NCI-H2196 (cell line): ENCODE data around the gene RBBP8.
A peak's percentile ranks its signal among the peaks of the same experiment; 100 is the strongest.
"Not testable (repeated sequence)": the region's sequence is repeated elsewhere in the genome, so short reads cannot be mapped to it uniquely, and the experiment has no call there.

Experiments used
- DNase-seq: peaks from one replicate; lab custom pipeline; 2025; ENCODE audit not compliant: unreplicated experiment; lab: John Stamatoyannopoulos, UW

RBBP8 gene

GRCh38 chr18:22933206-22933965 is at the start of gene RBBP8:
Gene RBBP8 (plus strand): TSS chr18:22933328. CDS start chr18:22936852, 3,524 bp downstream.
- DNase-seq = peak; percentile 92

- no peak for DNase-seq
These were observed 49.3 kb upstream of the RBBP8 start for GRCh38 chr18:22883827-22884226.

GRCh38 chr18:22885694-22886093 is 47.4 kb upstream of the RBBP8 start:
- DNase-seq = not testable (repeated sequence)

- DNase-seq = no peak
These were observed 33.7 kb upstream of the RBBP8 start for GRCh38 chr18:22899421-22899820.

GRCh38 chr18:22900558-22901238 is 32.4 kb upstream of the RBBP8 start:
- peak; percentile 55 for DNase-seq

- no peak for DNase-seq
These were observed 31.0 kb upstream of the RBBP8 start for GRCh38 chr18:22902093-22902492.

GRCh38 chr18:22903248-22903647 is 29.9 kb upstream of the RBBP8 start:
- not testable (repeated sequence) for DNase-seq

GRCh38 chr18:22912149-22912548 is 21.0 kb upstream of the RBBP8 start:
- DNase-seq = no peak

GRCh38 chr18:22912835-22913234 is 20.3 kb upstream of the RBBP8 start:
- DNase-seq = no peak

- peak; percentile 89 for DNase-seq
These were observed 19.3 kb upstream of the RBBP8 start for GRCh38 chr18:22913861-22914260.

- no peak for DNase-seq
These were observed 18.5 kb upstream of the RBBP8 start for GRCh38 chr18:22914633-22915032.

GRCh38 chr18:22915337-22915736 is 17.8 kb upstream of the RBBP8 start:
- DNase-seq = no peak

GRCh38 chr18:22921772-22922171 is 11.4 kb upstream of the RBBP8 start:
- DNase-seq = no peak

- DNase-seq = no peak
These were observed 8.5 kb upstream of the RBBP8 start for GRCh38 chr18:22924589-22924988.

- no peak for DNase-seq
These were observed 6.7 kb upstream of the RBBP8 start for GRCh38 chr18:22926454-22926853.

- no peak for DNase-seq
These were observed 4.8 kb upstream of the RBBP8 start for GRCh38 chr18:22928339-22928738.

- peak; percentile 78 for DNase-seq
These were observed 2.9 kb upstream of the RBBP8 start for GRCh38 chr18:22930089-22930713.

- no peak for DNase-seq
These were observed 283 bp upstream of the RBBP8 start for GRCh38 chr18:22932885-22933205.

- no peak for DNase-seq
These were observed 867 bp downstream of the RBBP8 start for GRCh38 chr18:22933966-22934423.

GRCh38 chr18:22934789-22935188 is 1.7 kb downstream of the RBBP8 start:
- no peak for DNase-seq

- DNase-seq = no peak
These were observed 2.3 kb downstream of the RBBP8 start for GRCh38 chr18:22935431-22935830.

- DNase-seq = no peak
These were observed 3.4 kb downstream of the RBBP8 start for GRCh38 chr18:22936515-22936914.
